HFF-Myc (cell line): Measurements from ENCODE around the gene C10orf120.

Experiments used
- DNase-seq: peaks from one replicate; pipeline ENCODE4 v3.0.0-alpha.2; 2011; ENCODE audit warnings: low read depth; ENCODE audit errors: extremely low read depth
- H3K4me3 ChIP-seq: replicated peaks from 2 replicates; pipeline ENCODE4 v1.5.1; 2011; ENCODE audit warnings: low read depth, mild to moderate bottlenecking, control low read depth, low read length
- CTCF ChIP-seq: IDR thresholded peaks from 2 replicates; pipeline ENCODE4 v1.5.1; 2012; ENCODE audit warnings: mild to moderate bottlenecking, low read depth, low read length, control low read depth; ENCODE audit errors: missing control alignments

Gene C10orf120

GRCh38 chr10:122733931-122734665 is 34.5 kb upstream of the C10orf120 start:
- DNase-seq, result no peak
- no peak overlapping the region for H3K4me3 ChIP-seq
- no peak for TF ChIP-seq CTCF

- TF ChIP-seq CTCF, result no peak
- H3K4me3 ChIP-seq, result no peak overlapping the region
- no peak for DNase-seq
These were observed 33.8 kb upstream of the C10orf120 start for GRCh38 chr10:122733443-122733842.

- H3K4me3 ChIP-seq, result no peak overlapping the region
- TF ChIP-seq CTCF, result no peak
- DNase-seq, result no peak
These were observed 30.6 kb upstream of the C10orf120 start for GRCh38 chr10:122730238-122730637.

- TF ChIP-seq CTCF, result no peak
- no peak for DNase-seq
- H3K4me3 ChIP-seq, result no peak overlapping the region
These were observed 29.5 kb upstream of the C10orf120 start for GRCh38 chr10:122729126-122729525.

GRCh38 chr10:122727426-122727825 is 27.8 kb upstream of the C10orf120 start:
- no peak for TF ChIP-seq CTCF
- DNase-seq, result no peak

GRCh38 chr10:122725768-122726167 is 26.1 kb upstream of the C10orf120 start:
- no peak for TF ChIP-seq CTCF
- DNase-seq, result no peak
- H3K4me3 ChIP-seq, result no peak overlapping the region

More at GRCh38 chr10:122727426-122727825, 27.8 kb upstream of the C10orf120 start:
- no peak overlapping the region for H3K4me3 ChIP-seq

GRCh38 chr10:122725006-122725405 is 25.4 kb upstream of the C10orf120 start:
- no peak for DNase-seq
- no peak overlapping the region for H3K4me3 ChIP-seq
- TF ChIP-seq CTCF, result no peak
